ENCODE data around the gene SPTSSB.

GRCh38 chr3:161351330-161351729 is 20.0 kb downstream of the SPTSSB start:
- no peak for TF ChIP-seq EZH2 (IDR thresholded peaks at IDR 0.05; ENCODE audit: insufficient read depth, poor library complexity, severe bottlenecking)
- TF ChIP-seq EZH2phosphoT487 (IDR thresholded peaks at IDR 0.05; ENCODE audit: insufficient read depth, low read depth): no peak

Data from GM23248 (cell line).